Suprapubic skin (tissue), 4 donors: Measurements from ENCODE around the gene PROX1.

ENCODE experiments used
- EP300 ChIP-seq: sonication (generic); formaldehyde crosslinking; IDR thresholded peaks from one replicate; pipeline ENCODE4 v1.6.1; 2017; ENCODE audit warnings: antibody characterized with exemption
- POLR2A ChIP-seq, 2 donors: fragments of 450-650 bp; IDR thresholded peaks; one replicate each; pipeline ENCODE4 v1.6.1; 2017; ENCODE audit warnings: antibody characterized with exemption in 2 of 2, mild to moderate bottlenecking in 2 of 2, moderate library complexity in 2 of 2
- POLR2AphosphoS5 ChIP-seq, 3 donors: sonication (generic); formaldehyde crosslinking; IDR thresholded peaks; one replicate each; pipeline ENCODE4 v1.6.1; 2017; ENCODE audit warnings: antibody characterized with exemption in 3 of 3
- TF ChIP-seq, protein P1 (sequence below), 2 donors: fragments of 200-600 bp in 1 of 2; fragments of 450-650 bp in 1 of 2; sonication (generic) in 1 of 2; IDR thresholded peaks; one replicate each; pipeline ENCODE4 v1.5.1; 2016 to 2019; ENCODE audit warnings: antibody characterized with exemption in 2 of 2, mild to moderate bottlenecking in 1 of 2, moderate library complexity in 1 of 2

DNA sequence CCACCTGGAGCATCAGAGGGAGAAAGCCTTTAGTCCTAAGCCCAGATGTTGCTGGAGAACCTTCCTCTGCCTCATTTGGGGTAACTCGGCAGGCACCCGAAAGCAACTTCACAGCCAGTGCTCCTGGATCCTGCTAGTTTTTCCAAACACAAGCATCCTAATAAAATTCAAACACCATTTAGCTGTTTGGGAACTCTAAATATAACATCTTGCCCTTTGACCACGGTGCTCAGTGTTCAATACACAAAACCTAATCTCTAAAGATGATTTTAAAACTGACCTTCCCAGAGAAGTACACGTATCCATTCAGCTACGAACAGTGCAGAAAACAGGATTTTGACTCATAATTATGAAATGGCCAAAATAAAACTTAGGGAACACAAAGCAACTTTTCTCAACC is 40.3 kb downstream of the PROX1 start:
- TF ChIP-seq, protein P1, sequence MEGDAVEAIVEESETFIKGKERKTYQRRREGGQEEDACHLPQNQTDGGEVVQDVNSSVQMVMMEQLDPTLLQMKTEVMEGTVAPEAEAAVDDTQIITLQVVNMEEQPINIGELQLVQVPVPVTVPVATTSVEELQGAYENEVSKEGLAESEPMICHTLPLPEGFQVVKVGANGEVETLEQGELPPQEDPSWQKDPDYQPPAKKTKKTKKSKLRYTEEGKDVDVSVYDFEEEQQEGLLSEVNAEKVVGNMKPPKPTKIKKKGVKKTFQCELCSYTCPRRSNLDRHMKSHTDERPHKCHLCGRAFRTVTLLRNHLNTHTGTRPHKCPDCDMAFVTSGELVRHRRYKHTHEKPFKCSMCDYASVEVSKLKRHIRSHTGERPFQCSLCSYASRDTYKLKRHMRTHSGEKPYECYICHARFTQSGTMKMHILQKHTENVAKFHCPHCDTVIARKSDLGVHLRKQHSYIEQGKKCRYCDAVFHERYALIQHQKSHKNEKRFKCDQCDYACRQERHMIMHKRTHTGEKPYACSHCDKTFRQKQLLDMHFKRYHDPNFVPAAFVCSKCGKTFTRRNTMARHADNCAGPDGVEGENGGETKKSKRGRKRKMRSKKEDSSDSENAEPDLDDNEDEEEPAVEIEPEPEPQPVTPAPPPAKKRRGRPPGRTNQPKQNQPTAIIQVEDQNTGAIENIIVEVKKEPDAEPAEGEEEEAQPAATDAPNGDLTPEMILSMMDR (IDR thresholded peaks at IDR 0.05): no peak
- no peak for TF ChIP-seq EP300
- TF ChIP-seq POLR2AphosphoS5 (IDR thresholded peaks at IDR 0.05): no peak
- no peak for TF ChIP-seq POLR2A (IDR thresholded peaks at IDR 0.05)
